ENCODE measurements around the gene LIN7C.

The LIN7C gene

GRCh38 chr11:27506200-27507182, at the start of gene LIN7C:
Gene LIN7C, minus strand, starts transcription at chr11:27506769. Its CDS starts 17 bp downstream, at chr11:27506752.
- H3K9me3 Mint-ChIP-seq: no peaks in the 10 kb centered on the region
- H3K27ac Mint-ChIP-seq: peak within 1 kb of the TSS; percentile 98
- peak within 1 kb of the TSS; percentile 99 for H3K4me3 Mint-ChIP-seq
- H3K36me3 Mint-ChIP-seq (ENCODE audit: low read depth): peaks cover 56% of the 10 kb centered on the region
- peaks cover 51% of the 10 kb centered on the region for H3K4me1 Mint-ChIP-seq (ENCODE audit: low read depth)
- peak; percentile 93 for DNase-seq
- H3K27me3 Mint-ChIP-seq: no peaks in the 10 kb centered on the region

GRCh38 chr11:27555264-27555663, 48.7 kb upstream of the LIN7C start:
- DNase-seq: no peak
- Mint-ChIP-seq H3K4me1 (ENCODE audit: low read depth) (no peaks in the 10 kb centered on the region), H3K36me3 (ENCODE audit: low read depth) (no peaks in the 10 kb centered on the region), H3K4me3 (no peak overlapping the region), H3K27ac (no peak overlapping the region), H3K27me3 (no peaks in the 10 kb centered on the region), H3K9me3 (no peaks in the 10 kb centered on the region)

- DNase-seq: no peak
- Mint-ChIP-seq H3K36me3 (ENCODE audit: low read depth) (peaks cover 2% of the 10 kb centered on the region), H3K4me3 (no peak overlapping the region), H3K9me3 (no peaks in the 10 kb centered on the region), H3K27ac (no peak overlapping the region), H3K27me3 (no peaks in the 10 kb centered on the region), H3K4me1 (ENCODE audit: low read depth) (no peaks in the 10 kb centered on the region)
These were observed 46.6 kb upstream of the LIN7C start for GRCh38 chr11:27553186-27553585.

GRCh38 chr11:27552341-27552740, 45.8 kb upstream of the LIN7C start:
- no peaks in the 10 kb centered on the region for H3K4me1 Mint-ChIP-seq (ENCODE audit: low read depth)
- H3K27me3 Mint-ChIP-seq: no peaks in the 10 kb centered on the region
- no peak for DNase-seq
- no peak overlapping the region for H3K27ac Mint-ChIP-seq
- no peak overlapping the region for H3K4me3 Mint-ChIP-seq
- peaks cover 2% of the 10 kb centered on the region for H3K36me3 Mint-ChIP-seq (ENCODE audit: low read depth)
- no peaks in the 10 kb centered on the region for H3K9me3 Mint-ChIP-seq

GRCh38 chr11:27551127-27551526, 44.6 kb upstream of the LIN7C start:
- DNase-seq: no peak
- no peaks in the 10 kb centered on the region for H3K9me3 Mint-ChIP-seq
- H3K27me3 Mint-ChIP-seq: no peaks in the 10 kb centered on the region
- H3K4me3 Mint-ChIP-seq: no peak overlapping the region
- peaks cover 2% of the 10 kb centered on the region for H3K36me3 Mint-ChIP-seq (ENCODE audit: low read depth)
- no peaks in the 10 kb centered on the region for H3K4me1 Mint-ChIP-seq (ENCODE audit: low read depth)
- H3K27ac Mint-ChIP-seq: no peak overlapping the region

- H3K36me3 Mint-ChIP-seq (ENCODE audit: low read depth): peaks cover 15% of the 10 kb centered on the region
- no peaks in the 10 kb centered on the region for H3K9me3 Mint-ChIP-seq
- H3K27me3 Mint-ChIP-seq: no peaks in the 10 kb centered on the region
- no peak overlapping the region for H3K4me3 Mint-ChIP-seq
- no peak for DNase-seq
- H3K27ac Mint-ChIP-seq: no peak overlapping the region
- no peaks in the 10 kb centered on the region for H3K4me1 Mint-ChIP-seq (ENCODE audit: low read depth)
These were observed 39.4 kb upstream of the LIN7C start for GRCh38 chr11:27545946-27546345.

- Mint-ChIP-seq H3K4me1 (ENCODE audit: low read depth) (no peaks in the 10 kb centered on the region), H3K9me3 (no peaks in the 10 kb centered on the region), H3K36me3 (ENCODE audit: low read depth) (peaks cover 17% of the 10 kb centered on the region), H3K27me3 (no peaks in the 10 kb centered on the region), H3K4me3 (no peak overlapping the region), H3K27ac (no peak overlapping the region)
- DNase-seq: no peak
These were observed 38.5 kb upstream of the LIN7C start for GRCh38 chr11:27545035-27545434.

GRCh38 chr11:27541790-27542189, 35.2 kb upstream of the LIN7C start:
- Mint-ChIP-seq H3K27ac (no peak overlapping the region), H3K4me3 (no peak overlapping the region), H3K36me3 (ENCODE audit: low read depth) (peaks cover 15% of the 10 kb centered on the region), H3K27me3 (no peaks in the 10 kb centered on the region), H3K9me3 (no peaks in the 10 kb centered on the region), H3K4me1 (ENCODE audit: low read depth) (no peaks in the 10 kb centered on the region)
- DNase-seq: no peak

GRCh38 chr11:27540051-27540450, 33.5 kb upstream of the LIN7C start:
- H3K9me3 Mint-ChIP-seq: no peaks in the 10 kb centered on the region
- H3K27me3 Mint-ChIP-seq: no peaks in the 10 kb centered on the region
- no peak overlapping the region for H3K27ac Mint-ChIP-seq
- H3K4me3 Mint-ChIP-seq: no peak overlapping the region
- H3K36me3 Mint-ChIP-seq (ENCODE audit: low read depth): peaks cover 15% of the 10 kb centered on the region
- H3K4me1 Mint-ChIP-seq (ENCODE audit: low read depth): no peaks in the 10 kb centered on the region
- DNase-seq: no peak

- no peak for DNase-seq
- Mint-ChIP-seq H3K27me3 (no peaks in the 10 kb centered on the region), H3K4me3 (no peak overlapping the region), H3K27ac (no peak overlapping the region), H3K4me1 (ENCODE audit: low read depth) (peaks cover 5% of the 10 kb centered on the region), H3K36me3 (ENCODE audit: low read depth) (no peaks in the 10 kb centered on the region), H3K9me3 (no peaks in the 10 kb centered on the region)
These were observed 28.5 kb upstream of the LIN7C start for GRCh38 chr11:27535103-27535502.

- Mint-ChIP-seq H3K4me1 (ENCODE audit: low read depth) (peaks cover 5% of the 10 kb centered on the region), H3K9me3 (no peaks in the 10 kb centered on the region), H3K27ac (no peak overlapping the region), H3K27me3 (no peaks in the 10 kb centered on the region), H3K36me3 (ENCODE audit: low read depth) (no peaks in the 10 kb centered on the region), H3K4me3 (no peak overlapping the region)
- no peak for DNase-seq
These were observed 26.2 kb upstream of the LIN7C start for GRCh38 chr11:27532652-27533325.

- H3K27ac Mint-ChIP-seq: no peak overlapping the region
- H3K27me3 Mint-ChIP-seq: no peaks in the 10 kb centered on the region
- no peaks in the 10 kb centered on the region for H3K36me3 Mint-ChIP-seq (ENCODE audit: low read depth)
- H3K9me3 Mint-ChIP-seq: no peaks in the 10 kb centered on the region
- H3K4me1 Mint-ChIP-seq (ENCODE audit: low read depth): peaks cover 5% of the 10 kb centered on the region
- H3K4me3 Mint-ChIP-seq: no peak overlapping the region
- DNase-seq: no peak
These were observed 22.1 kb upstream of the LIN7C start for GRCh38 chr11:27528712-27529111.

- Mint-ChIP-seq H3K4me1 (ENCODE audit: low read depth) (no peaks in the 10 kb centered on the region), H3K9me3 (no peaks in the 10 kb centered on the region), H3K27me3 (no peaks in the 10 kb centered on the region), H3K27ac (no peak overlapping the region), H3K36me3 (ENCODE audit: low read depth) (no peaks in the 10 kb centered on the region), H3K4me3 (no peak overlapping the region)
- no peak for DNase-seq
These were observed 20.0 kb upstream of the LIN7C start for GRCh38 chr11:27526535-27526934.

- H3K4me3 Mint-ChIP-seq: no peak overlapping the region
- no peaks in the 10 kb centered on the region for H3K27me3 Mint-ChIP-seq
- no peak overlapping the region for H3K27ac Mint-ChIP-seq
These were observed 19.4 kb upstream of the LIN7C start for GRCh38 chr11:27525824-27526516.

More at GRCh38 chr11:27525824-27526516, 19.4 kb upstream of the LIN7C start:
- no peak for DNase-seq
- H3K9me3 Mint-ChIP-seq: no peaks in the 10 kb centered on the region
- no peaks in the 10 kb centered on the region for H3K4me1 Mint-ChIP-seq (ENCODE audit: low read depth)
- no peaks in the 10 kb centered on the region for H3K36me3 Mint-ChIP-seq (ENCODE audit: low read depth)
